ENCODE data around the gene HSPB7.

HSPB7 gene

GRCh38 chr1:16017461-16018303 is at the start of gene HSPB7:
HSPB7 (minus strand) TSS chr1:16018043; CDS start chr1:16017963, 80 bp downstream.
- TF ChIP-seq, protein P1, sequence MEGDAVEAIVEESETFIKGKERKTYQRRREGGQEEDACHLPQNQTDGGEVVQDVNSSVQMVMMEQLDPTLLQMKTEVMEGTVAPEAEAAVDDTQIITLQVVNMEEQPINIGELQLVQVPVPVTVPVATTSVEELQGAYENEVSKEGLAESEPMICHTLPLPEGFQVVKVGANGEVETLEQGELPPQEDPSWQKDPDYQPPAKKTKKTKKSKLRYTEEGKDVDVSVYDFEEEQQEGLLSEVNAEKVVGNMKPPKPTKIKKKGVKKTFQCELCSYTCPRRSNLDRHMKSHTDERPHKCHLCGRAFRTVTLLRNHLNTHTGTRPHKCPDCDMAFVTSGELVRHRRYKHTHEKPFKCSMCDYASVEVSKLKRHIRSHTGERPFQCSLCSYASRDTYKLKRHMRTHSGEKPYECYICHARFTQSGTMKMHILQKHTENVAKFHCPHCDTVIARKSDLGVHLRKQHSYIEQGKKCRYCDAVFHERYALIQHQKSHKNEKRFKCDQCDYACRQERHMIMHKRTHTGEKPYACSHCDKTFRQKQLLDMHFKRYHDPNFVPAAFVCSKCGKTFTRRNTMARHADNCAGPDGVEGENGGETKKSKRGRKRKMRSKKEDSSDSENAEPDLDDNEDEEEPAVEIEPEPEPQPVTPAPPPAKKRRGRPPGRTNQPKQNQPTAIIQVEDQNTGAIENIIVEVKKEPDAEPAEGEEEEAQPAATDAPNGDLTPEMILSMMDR (IDR thresholded peaks at IDR 0.05) = no peak

DNA sequence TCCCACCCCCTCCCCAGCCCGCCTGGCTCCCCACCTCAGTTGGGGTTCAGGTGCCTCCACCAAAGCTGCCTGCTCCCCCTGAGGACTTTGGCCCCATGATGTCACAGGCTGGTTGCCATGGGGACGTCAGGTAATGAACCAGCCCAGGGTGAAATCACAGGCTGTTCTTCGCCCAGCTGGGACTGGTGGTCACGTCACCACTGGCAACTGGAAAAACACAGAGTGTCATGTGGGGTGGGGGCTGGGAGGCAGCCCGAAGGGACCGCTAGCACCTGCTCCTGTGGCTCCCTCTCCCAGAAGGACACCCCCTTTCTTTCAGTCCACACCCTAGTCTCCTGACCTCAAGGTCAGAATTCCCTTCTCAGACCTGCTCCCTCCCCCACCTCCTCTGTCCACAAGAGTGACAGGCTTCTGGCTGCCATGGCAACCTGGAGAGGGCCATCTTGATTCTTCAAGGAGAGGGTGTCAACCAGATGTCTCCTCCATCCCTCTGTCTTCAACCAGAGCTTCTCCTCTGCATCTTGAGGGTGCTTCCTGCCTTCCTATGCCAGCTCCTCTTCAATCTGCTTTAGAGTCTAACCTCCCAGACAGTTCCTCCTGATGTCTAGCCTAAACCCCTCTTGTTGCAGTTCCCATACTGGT is 49.4 kb upstream of the HSPB7 start:
- TF ChIP-seq, protein P1 (IDR thresholded peaks at IDR 0.05) = no peak

- TF ChIP-seq, protein P1 (IDR thresholded peaks at IDR 0.05) = no peak
Observed at GRCh38 chr1:16066245-16066644, 48.4 kb upstream of the HSPB7 start.

GRCh38 chr1:16065269-16065576 is 47.4 kb upstream of the HSPB7 start:
- TF ChIP-seq, protein P1 (IDR thresholded peaks at IDR 0.05) = no peak

GRCh38 chr1:16064536-16065268 is 46.9 kb upstream of the HSPB7 start:
- TF ChIP-seq, protein P1 (IDR thresholded peaks at IDR 0.05) = no peak

- TF ChIP-seq, protein P1 (IDR thresholded peaks at IDR 0.05) = no peak
Observed at GRCh38 chr1:16063921-16064320, 46.1 kb upstream of the HSPB7 start.

DNA sequence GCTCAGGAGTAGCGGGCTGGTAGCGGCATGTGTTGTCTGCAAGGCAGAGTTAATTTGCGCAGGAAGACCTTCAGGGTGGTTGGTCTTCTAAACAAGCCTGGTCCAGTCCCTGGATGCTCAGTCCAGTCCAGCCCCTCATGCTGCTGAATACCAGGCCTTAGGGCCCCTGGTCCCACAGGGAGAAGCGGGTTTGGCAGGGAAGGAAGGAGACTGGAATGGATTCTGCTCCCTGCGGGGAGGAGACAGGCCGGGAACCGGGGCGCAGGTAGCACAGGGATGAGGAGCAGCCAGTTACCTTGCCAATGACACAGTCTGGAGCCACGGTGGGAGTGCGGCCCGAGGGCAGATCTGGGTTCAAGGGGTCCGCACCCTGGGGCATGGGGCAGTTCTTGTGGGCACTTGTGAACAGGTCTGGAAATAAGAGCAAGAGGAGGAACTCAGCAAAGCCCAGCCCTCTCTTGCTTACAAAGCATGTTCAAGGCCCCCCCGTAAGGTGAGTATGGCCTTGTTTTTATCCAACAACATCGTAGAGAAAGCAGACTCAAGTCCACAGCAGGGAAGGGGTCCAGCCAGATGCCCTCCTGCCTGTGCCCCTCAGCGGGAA is 45.5 kb upstream of the HSPB7 start:
- TF ChIP-seq, protein P1 (IDR thresholded peaks at IDR 0.05) = no peak
